HFF-Myc (cell line): ENCODE measurements around the gene SP8.
"Not testable (repeated sequence)": the region's sequence is repeated elsewhere in the genome, so short reads cannot be mapped to it uniquely, and the experiment has no call there.

ENCODE experiments used
- DNase-seq: peaks from one replicate; pipeline ENCODE4 v3.0.0-alpha.2; 2011; ENCODE audit warnings: low read depth; ENCODE audit errors: extremely low read depth
- H3K4me3 ChIP-seq: replicated peaks from 2 replicates; pipeline ENCODE4 v1.5.1; 2011; ENCODE audit warnings: low read depth, mild to moderate bottlenecking, control low read depth, low read length
- CTCF ChIP-seq: IDR thresholded peaks from 2 replicates; pipeline ENCODE4 v1.5.1; 2012; ENCODE audit warnings: mild to moderate bottlenecking, low read depth, low read length, control low read depth; ENCODE audit errors: missing control alignments

SP8 gene

GRCh38 chr7:20827172-20827571 is 40.5 kb upstream of the SP8 start:
- TF ChIP-seq CTCF: no peak
- no peak for DNase-seq
- no peak overlapping the region for H3K4me3 ChIP-seq

- no peak overlapping the region for H3K4me3 ChIP-seq
- DNase-seq: no peak
- TF ChIP-seq CTCF: no peak
These were observed 39.6 kb upstream of the SP8 start for GRCh38 chr7:20826243-20826642.

- no peak overlapping the region for H3K4me3 ChIP-seq
- DNase-seq: no peak
- TF ChIP-seq CTCF: no peak
These were observed 38.9 kb upstream of the SP8 start for GRCh38 chr7:20825555-20825954.

GRCh38 chr7:20821390-20821789 is 34.7 kb upstream of the SP8 start:
- not testable (repeated sequence) for H3K4me3 ChIP-seq, DNase-seq

GRCh38 chr7:20816372-20816959 is 29.8 kb upstream of the SP8 start:
- no peak for TF ChIP-seq CTCF
- H3K4me3 ChIP-seq: no peak overlapping the region
- DNase-seq: no peak

GRCh38 chr7:20804345-20804744 is 17.7 kb upstream of the SP8 start:
- TF ChIP-seq CTCF: no peak
- H3K4me3 ChIP-seq: no peak overlapping the region
- no peak for DNase-seq

- TF ChIP-seq CTCF: no peak
- H3K4me3 ChIP-seq: no peak overlapping the region
- DNase-seq: no peak
These were observed 13.1 kb upstream of the SP8 start for GRCh38 chr7:20799566-20800366.
